Neural crest cell (in vitro differentiated cells): Measurements from ENCODE around the gene OR10H2. TPM values are rescaled to one million over a fixed set of nuclear protein-coding genes. Genes with fewer than 3 reads are reported as not detected.

ENCODE experiments used
- DNase-seq: peaks from one replicate; pipeline ENCODE4 v3.0.0; 2021; ENCODE audit warnings: low read depth, mixed read lengths, low spot score
- H3K27ac Mint-ChIP-seq: one replicate; pipeline ENCODE4 v1.8.0; 2021; ENCODE audit warnings: mild to moderate bottlenecking, mixed read lengths; ENCODE audit not compliant: unreplicated experiment
- H3K27me3 Mint-ChIP-seq: 2 replicates; pipeline ENCODE4 v1.8.0; 2021; ENCODE audit warnings: low read depth, mild to moderate bottlenecking, mixed read lengths
- H3K36me3 Mint-ChIP-seq: 2 replicates; pipeline ENCODE4 v1.8.0; 2021; ENCODE audit warnings: low read depth, mild to moderate bottlenecking, mixed read lengths
- H3K4me1 Mint-ChIP-seq: 2 replicates; pipeline ENCODE4 v1.8.0; 2021; ENCODE audit warnings: mixed read lengths
- H3K4me3 Mint-ChIP-seq: one replicate; pipeline ENCODE4 v1.8.0; 2021; ENCODE audit warnings: mild to moderate bottlenecking, mixed read lengths
- H3K9me3 Mint-ChIP-seq: 2 replicates; pipeline ENCODE4 v1.8.0; 2021; ENCODE audit warnings: mixed read lengths
- total RNA-seq: library from RNA; stranded (reverse); gene quantifications from 2 replicates; pipeline ENCODE4 v1.2.1, GENCODE V29; 2021
- TF ChIP-seq, protein P1 (sequence below): fragments of 200-600 bp; sonication (generic); conservative IDR thresholded peaks from 2 replicates; pipeline ENCODE4 v1.5.0; 2021; ENCODE audit warnings: antibody characterized with exemption, mild to moderate bottlenecking

The OR10H2 gene
- total RNA-seq, 1 donor from 2014 or later: not detected

DNA sequence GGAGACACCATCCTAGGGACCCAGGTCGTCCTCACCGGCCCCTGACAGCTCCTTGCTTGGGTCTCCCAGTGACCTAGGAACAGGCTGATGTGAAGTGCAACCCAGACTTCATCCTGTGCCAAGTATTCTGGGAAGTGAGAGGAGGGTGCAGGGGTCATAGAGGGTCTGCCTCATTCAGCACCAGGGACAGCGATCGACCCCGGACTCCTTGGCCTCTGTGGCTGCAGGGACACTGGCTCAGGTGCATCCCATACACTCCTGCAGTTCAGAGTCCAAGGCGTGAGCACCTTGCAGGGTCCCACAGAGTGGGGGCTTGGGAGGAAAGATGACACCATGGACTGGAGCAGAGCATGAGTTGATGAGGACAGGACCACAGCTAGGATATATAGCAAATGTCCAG is 10.0 kb upstream of the OR10H2 start:
- TF ChIP-seq, protein P1, sequence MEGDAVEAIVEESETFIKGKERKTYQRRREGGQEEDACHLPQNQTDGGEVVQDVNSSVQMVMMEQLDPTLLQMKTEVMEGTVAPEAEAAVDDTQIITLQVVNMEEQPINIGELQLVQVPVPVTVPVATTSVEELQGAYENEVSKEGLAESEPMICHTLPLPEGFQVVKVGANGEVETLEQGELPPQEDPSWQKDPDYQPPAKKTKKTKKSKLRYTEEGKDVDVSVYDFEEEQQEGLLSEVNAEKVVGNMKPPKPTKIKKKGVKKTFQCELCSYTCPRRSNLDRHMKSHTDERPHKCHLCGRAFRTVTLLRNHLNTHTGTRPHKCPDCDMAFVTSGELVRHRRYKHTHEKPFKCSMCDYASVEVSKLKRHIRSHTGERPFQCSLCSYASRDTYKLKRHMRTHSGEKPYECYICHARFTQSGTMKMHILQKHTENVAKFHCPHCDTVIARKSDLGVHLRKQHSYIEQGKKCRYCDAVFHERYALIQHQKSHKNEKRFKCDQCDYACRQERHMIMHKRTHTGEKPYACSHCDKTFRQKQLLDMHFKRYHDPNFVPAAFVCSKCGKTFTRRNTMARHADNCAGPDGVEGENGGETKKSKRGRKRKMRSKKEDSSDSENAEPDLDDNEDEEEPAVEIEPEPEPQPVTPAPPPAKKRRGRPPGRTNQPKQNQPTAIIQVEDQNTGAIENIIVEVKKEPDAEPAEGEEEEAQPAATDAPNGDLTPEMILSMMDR: no peak
- H3K9me3 Mint-ChIP-seq: peaks cover 34% of the 10 kb centered on the region
- H3K4me1 Mint-ChIP-seq: no peaks in the 10 kb centered on the region
- peaks cover 12% of the 10 kb centered on the region for H3K36me3 Mint-ChIP-seq
- DNase-seq: no peak
- no peak overlapping the region for H3K27ac Mint-ChIP-seq
- no peak overlapping the region for H3K4me3 Mint-ChIP-seq
- no peaks in the 10 kb centered on the region for H3K27me3 Mint-ChIP-seq

GRCh38 chr19:15721268-15721667 is 6.6 kb upstream of the OR10H2 start:
- Mint-ChIP-seq H3K9me3 (peaks cover 31% of the 10 kb centered on the region), H3K27ac (no peak overlapping the region), H3K4me1 (no peaks in the 10 kb centered on the region), H3K36me3 (peaks cover 8% of the 10 kb centered on the region), H3K27me3 (no peaks in the 10 kb centered on the region), H3K4me3 (no peak overlapping the region)
- DNase-seq: no peak
- TF ChIP-seq, protein P1: no peak

GRCh38 chr19:15722956-15723355 is 4.9 kb upstream of the OR10H2 start:
- no peak overlapping the region for H3K27ac Mint-ChIP-seq
- no peaks in the 10 kb centered on the region for H3K4me1 Mint-ChIP-seq
- H3K9me3 Mint-ChIP-seq: peaks cover 32% of the 10 kb centered on the region
- H3K27me3 Mint-ChIP-seq: no peaks in the 10 kb centered on the region
- DNase-seq: no peak
- peaks cover 8% of the 10 kb centered on the region for H3K36me3 Mint-ChIP-seq
- TF ChIP-seq, protein P1: no peak
- no peak overlapping the region for H3K4me3 Mint-ChIP-seq

DNA sequence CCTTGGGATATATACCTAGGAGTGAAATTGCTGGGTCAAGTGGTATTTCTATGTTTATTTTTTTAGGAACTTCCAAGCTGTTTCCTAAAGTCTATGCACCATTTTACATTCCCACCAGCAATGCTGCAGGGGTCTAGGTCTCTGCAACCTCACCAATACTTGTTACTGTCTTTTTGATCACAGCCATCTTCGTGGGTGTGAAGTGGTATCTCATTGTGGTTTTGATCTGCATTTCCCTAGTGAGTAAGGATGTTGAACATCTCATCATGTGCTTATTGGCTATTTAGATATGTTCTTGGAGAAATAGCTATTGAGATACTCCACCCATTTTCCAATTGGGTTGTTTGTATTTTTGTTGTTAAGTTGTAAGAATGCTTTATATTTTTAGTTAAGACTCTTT is 2.7 kb downstream of the OR10H2 start:
- H3K27ac Mint-ChIP-seq: no peak overlapping the region
- H3K9me3 Mint-ChIP-seq: peaks cover 14% of the 10 kb centered on the region
- peaks cover 5% of the 10 kb centered on the region for H3K36me3 Mint-ChIP-seq
- H3K4me1 Mint-ChIP-seq: no peaks in the 10 kb centered on the region
- no peaks in the 10 kb centered on the region for H3K27me3 Mint-ChIP-seq
- TF ChIP-seq, protein P1: no peak
- H3K4me3 Mint-ChIP-seq: no peak overlapping the region
- DNase-seq: no peak

DNA sequence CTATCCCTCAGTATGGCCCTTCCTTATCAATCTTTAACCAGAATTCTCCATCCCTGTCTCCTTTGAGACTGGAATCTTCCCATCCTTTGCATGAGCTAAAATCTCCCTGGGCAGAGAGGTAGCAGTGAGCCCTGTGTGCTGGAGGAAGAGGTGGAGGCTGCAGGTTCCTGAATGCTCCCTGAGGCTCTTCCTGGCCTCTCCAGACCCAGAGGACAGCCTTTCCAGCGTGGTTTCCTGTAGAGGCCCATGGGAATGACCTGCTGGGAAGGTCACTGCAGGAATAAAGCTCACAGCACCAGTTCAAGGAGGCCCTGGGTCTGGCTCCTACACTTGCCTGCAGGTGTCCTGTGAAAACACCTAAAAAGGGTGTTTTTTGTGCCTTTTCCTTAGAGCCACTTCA is 4.6 kb downstream of the OR10H2 start:
- Mint-ChIP-seq H3K27ac (no peak overlapping the region), H3K27me3 (no peaks in the 10 kb centered on the region), H3K36me3 (peaks cover 2% of the 10 kb centered on the region), H3K4me3 (no peak overlapping the region), H3K4me1 (no peaks in the 10 kb centered on the region), H3K9me3 (peaks cover 12% of the 10 kb centered on the region)
- no peak for DNase-seq
- TF ChIP-seq, protein P1: no peak

DNA sequence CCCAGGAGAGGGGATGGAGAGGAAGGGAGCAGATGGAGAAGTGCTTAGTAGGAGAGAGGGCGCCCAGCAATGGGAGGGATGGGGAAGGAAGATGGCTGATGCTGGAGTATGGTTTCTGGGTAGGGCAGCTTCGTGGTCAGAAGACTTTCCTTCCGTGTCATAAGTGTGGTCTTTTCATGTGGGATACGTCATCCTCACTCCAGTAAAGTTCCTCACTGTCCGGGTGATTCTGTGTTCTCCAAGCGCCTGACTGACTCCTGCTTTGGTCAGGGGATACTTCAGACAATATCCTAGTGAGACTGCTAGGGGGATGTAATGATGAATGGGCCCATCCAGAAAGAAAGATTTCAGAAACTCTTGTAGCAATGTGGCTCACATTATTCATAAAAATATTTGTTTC is 6.1 kb downstream of the OR10H2 start:
- H3K4me3 Mint-ChIP-seq: no peak overlapping the region
- no peaks in the 10 kb centered on the region for H3K27me3 Mint-ChIP-seq

More for the DNA sequence above, 6.1 kb downstream of the OR10H2 start:
- TF ChIP-seq, protein P1: no peak
- Mint-ChIP-seq H3K9me3 (peaks cover 14% of the 10 kb centered on the region), H3K36me3 (peaks cover 2% of the 10 kb centered on the region), H3K4me1 (no peaks in the 10 kb centered on the region), H3K27ac (no peak overlapping the region)
- DNase-seq: no peak
